GM23338 (cell line): Measurements from ENCODE around the gene GDPD5. TPM values are rescaled to one million over a fixed set of nuclear protein-coding genes. Genes with fewer than 3 reads are reported as not detected.

Experiments used
- ATAC-seq: fragments of 200-7000 bp; cut with Tn5 transposase; 3 replicates; pipeline ENCODE4 v1.9.1; 2020
- DNase-seq: peaks from one replicate; pipeline ENCODE4 v3.0.0-alpha.2; 2015; ENCODE audit warnings: low spot score
- H2AFZ ChIP-seq: fragments of 200-600 bp; sonication (generic); 2 replicates; pipeline ENCODE4 v1.8.0; 2016; ENCODE audit warnings: antibody characterized with exemption, mild to moderate bottlenecking, moderate library complexity
- H3F3A ChIP-seq: fragments of 200-600 bp; sonication (generic); replicated peaks from 2 replicates; pipeline ENCODE4 v1.8.0; 2017; ENCODE audit warnings: antibody characterized with exemption, mixed run types, low read depth
- H3K27ac ChIP-seq: fragments of 200-600 bp; sonication (generic); 2 replicates; pipeline ENCODE4 v1.6.1; 2016; ENCODE audit warnings: low read depth
- H3K27me3 ChIP-seq: fragments of 200-600 bp; sonication (generic); 2 replicates; pipeline ENCODE4 v1.8.0; 2016; ENCODE audit warnings: mild to moderate bottlenecking, mixed run types, moderate library complexity; ENCODE audit not compliant: insufficient read depth
- H3K36me3 ChIP-seq: fragments of 200-600 bp; sonication (generic); 2 replicates; pipeline ENCODE4 v1.8.0; 2016; ENCODE audit warnings: mild to moderate bottlenecking; ENCODE audit not compliant: insufficient read depth
- H3K4me1 ChIP-seq: fragments of 200-600 bp; sonication (generic); 2 replicates; pipeline ENCODE4 v1.8.0; 2016; ENCODE audit warnings: mild to moderate bottlenecking, moderate library complexity; ENCODE audit not compliant: insufficient read depth
- H3K4me2 ChIP-seq: fragments of 200-600 bp; sonication (generic); 2 replicates; pipeline ENCODE4 v1.7.1; 2017; ENCODE audit warnings: mixed run types
- H3K4me3 ChIP-seq: fragments of 200-600 bp; sonication (generic); 2 replicates; pipeline ENCODE4 v1.6.1; 2016; ENCODE audit warnings: mixed run types
- H3K79me2 ChIP-seq: fragments of 200-600 bp; sonication (generic); replicated peaks from 2 replicates; pipeline ENCODE4 v1.8.0; 2017; ENCODE audit warnings: mild to moderate bottlenecking; ENCODE audit not compliant: insufficient read depth
- H3K9me2 ChIP-seq: fragments of 200-600 bp; sonication (generic); 2 replicates; pipeline ENCODE4 v1.8.0; 2017; ENCODE audit not compliant: insufficient read depth
- H4K20me1 ChIP-seq: fragments of 200-600 bp; sonication (generic); replicated peaks from 2 replicates; pipeline ENCODE4 v1.8.0; 2017; ENCODE audit warnings: mild to moderate bottlenecking; ENCODE audit not compliant: insufficient read depth
- H3K27ac Mint-ChIP-seq: 2 replicates; pipeline ENCODE4 v1.8.0; 2020; ENCODE audit warnings: inconsistent platforms, mild to moderate bottlenecking, moderate library complexity, mixed read lengths
- H3K27me3 Mint-ChIP-seq: 3 replicates; pipeline ENCODE4 v1.8.0; 2022; ENCODE audit warnings: low read depth, mild to moderate bottlenecking, moderate library complexity, mixed read lengths, inconsistent platforms; ENCODE audit not compliant: insufficient read depth, poor library complexity
- H3K36me3 Mint-ChIP-seq: 3 replicates; pipeline ENCODE4 v1.8.0; 2021; ENCODE audit warnings: low read depth, mild to moderate bottlenecking, inconsistent platforms, moderate library complexity, mixed read lengths
- H3K4me1 Mint-ChIP-seq: 3 replicates; pipeline ENCODE4 v1.8.0; 2020; ENCODE audit warnings: mild to moderate bottlenecking, inconsistent platforms, mixed read lengths
- H3K4me3 Mint-ChIP-seq: 3 replicates; pipeline ENCODE4 v1.8.0; 2021; ENCODE audit warnings: moderate library complexity, mild to moderate bottlenecking, inconsistent platforms, mixed read lengths
- H3K9me3 Mint-ChIP-seq: 3 replicates; pipeline ENCODE4 v1.8.0; 2020; ENCODE audit warnings: moderate library complexity, mild to moderate bottlenecking, inconsistent platforms, mixed read lengths
- CREB1 ChIP-seq: fragments of 250-450 bp; sonication (Bioruptor Pico); IDR thresholded peaks from 2 replicates; pipeline ENCODE4 v1.5.0; 2020; ENCODE audit warnings: low read depth, mild to moderate bottlenecking, moderate library complexity
- ETS1 ChIP-seq: IDR thresholded peaks from 2 replicates; pipeline ENCODE4 v1.6.1; 2016; ENCODE audit warnings: antibody characterized with exemption
- EZH2phosphoT487 ChIP-seq: fragments of 200-600 bp; sonication (generic); IDR thresholded peaks from one replicate; pipeline ENCODE4 v1.8.1; 2018; ENCODE audit warnings: antibody characterized with exemption; ENCODE audit not compliant: unreplicated experiment
- POLR2AphosphoS5 ChIP-seq: IDR thresholded peaks from 2 replicates; pipeline ENCODE4 v1.6.1; 2016; ENCODE audit warnings: antibody characterized with exemption, low read depth
- REST ChIP-seq: IDR thresholded peaks from one replicate; pipeline ENCODE4 v1.6.1; 2018; ENCODE audit warnings: antibody characterized with exemption; ENCODE audit not compliant: unreplicated experiment
- ZNF114 ChIP-seq: fragments of 250-450 bp; sonication (Bioruptor Pico); IDR thresholded peaks from 2 replicates; pipeline ENCODE4 v1.5.0; 2020; ENCODE audit warnings: mild to moderate bottlenecking, moderate library complexity
- ZNF331 ChIP-seq: fragments of 250-450 bp; sonication (Bioruptor Pico); IDR thresholded peaks from 2 replicates; pipeline ENCODE4 v1.5.0; 2020; ENCODE audit warnings: low read depth, mild to moderate bottlenecking, moderate library complexity
- polyA plus RNA-seq: library from polyadenylated mRNA; unstranded; fragments of >200 nt; fragmentation: Nextera tagmentation; extraction: Ambion mirVana; gene quantifications from 2 replicates; pipeline ENCODE4 v1.2.1, GENCODE V29; 2016
- total RNA-seq: library from RNA; depleted of rRNA; stranded (reverse); fragments of >200 nt; shearing (Covaris generic); gene quantifications from 2 replicates; pipeline ENCODE4 v1.2.3, GENCODE V29; 2014
- TF ChIP-seq, protein P1 (sequence below): fragments of 250-450 bp; sonication (Bioruptor Pico); IDR thresholded peaks from 2 replicates; pipeline ENCODE4 v1.5.0; 2020; ENCODE audit warnings: mild to moderate bottlenecking, moderate library complexity
- TF ChIP-seq, protein P2 (sequence below), 2 experiments: fragments of 200-600 bp in 1 of 2; sonication (generic) in 1 of 2; conservative IDR thresholded peaks; 2 replicates each; pipeline versions ENCODE4 v1.5.1 to v1.6.1; 2016 to 2017; ENCODE audit warnings: antibody characterized with exemption in 2 of 2, low read depth in 2 of 2, mild to moderate bottlenecking in 2 of 2, moderate library complexity in 1 of 2

Gene GDPD5
- total and polyA plus RNA-seq, 2 experiments from 2014 or later, result 1.6 to 4.9 TPM

DNA sequence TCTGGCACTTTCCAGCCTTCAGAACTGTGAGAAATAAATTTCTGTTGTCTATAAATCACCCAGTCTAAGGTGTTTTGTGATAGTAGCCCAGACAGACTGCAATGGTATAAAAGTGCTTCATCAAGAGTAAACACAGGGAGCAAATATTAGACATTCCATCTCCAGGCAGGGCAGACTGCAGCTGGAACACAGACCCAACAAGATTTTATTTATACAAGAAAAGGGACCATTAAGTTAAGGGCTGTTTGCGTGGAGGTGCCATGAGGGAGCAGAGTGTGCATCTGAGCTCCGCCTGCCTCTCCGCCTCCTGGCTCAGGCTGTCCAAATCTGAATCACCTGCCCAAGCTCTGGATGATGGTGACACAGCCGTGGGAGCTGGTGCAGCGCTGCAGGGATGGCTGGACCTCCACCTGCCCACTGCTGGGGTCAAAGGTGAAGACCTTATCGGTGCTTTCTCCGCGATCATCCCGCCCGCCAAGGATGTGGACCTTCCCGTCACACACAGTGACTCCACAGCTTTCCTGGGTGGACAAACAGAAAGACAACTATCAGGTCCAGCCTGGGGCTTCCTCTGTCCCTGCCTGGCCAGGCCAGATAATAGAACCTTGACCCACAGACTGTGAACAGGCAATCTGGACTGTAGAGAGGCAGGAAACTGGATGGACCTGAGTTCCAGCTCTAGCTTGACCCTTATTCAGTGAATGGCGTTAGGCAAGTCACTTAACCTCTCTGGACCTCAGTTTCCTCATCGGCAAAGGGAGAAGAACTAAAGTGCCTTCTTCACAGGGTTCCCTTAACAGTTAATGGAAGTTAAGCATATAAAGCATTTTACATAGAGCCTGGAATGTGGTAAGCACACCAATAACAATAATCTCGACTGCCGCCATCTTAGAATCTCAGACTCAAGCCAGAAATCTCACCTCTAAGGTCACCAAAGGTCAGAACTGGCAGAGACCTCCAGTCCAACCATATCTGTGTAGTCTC lies 103.2 kb downstream of the GDPD5 start:
- Histone ChIP-seq H3K9me2 (no peaks in the 10 kb centered on the region), H3K4me3 (no peak overlapping the region), H3K4me2 (no peak overlapping the region), H4K20me1 (no peaks in the 10 kb centered on the region; the same call in 1 of the 2 replicates), H2AFZ (no peak overlapping the region), H3K27ac (no peak overlapping the region), H3K4me1 (peaks cover 9% of the 10 kb centered on the region; the same call in 1 of the 2 replicates), H3K27me3 (peaks cover 6% of the 10 kb centered on the region), H3F3A (no peaks in the 10 kb centered on the region), H3K79me2 (no peaks in the 10 kb centered on the region), H3K36me3 (no peaks in the 10 kb centered on the region)
- peaks cover 14% of the 10 kb centered on the region; the same call in 2 of the 3 replicates for H3K4me1 Mint-ChIP-seq
- no peak for ATAC-seq
- no peaks in the 10 kb centered on the region; the same call in 2 of the 3 replicates for H3K9me3 Mint-ChIP-seq
- peaks cover 8% of the 10 kb centered on the region; the same call in 1 of the 3 replicates for H3K36me3 Mint-ChIP-seq
- peaks cover 15% of the 10 kb centered on the region for H3K27me3 Mint-ChIP-seq
- DNase-seq, result no peak
- no peak for TF ChIP-seq ZNF331 (CRISPR knock-in tag)
- TF ChIP-seq, protein P1, sequence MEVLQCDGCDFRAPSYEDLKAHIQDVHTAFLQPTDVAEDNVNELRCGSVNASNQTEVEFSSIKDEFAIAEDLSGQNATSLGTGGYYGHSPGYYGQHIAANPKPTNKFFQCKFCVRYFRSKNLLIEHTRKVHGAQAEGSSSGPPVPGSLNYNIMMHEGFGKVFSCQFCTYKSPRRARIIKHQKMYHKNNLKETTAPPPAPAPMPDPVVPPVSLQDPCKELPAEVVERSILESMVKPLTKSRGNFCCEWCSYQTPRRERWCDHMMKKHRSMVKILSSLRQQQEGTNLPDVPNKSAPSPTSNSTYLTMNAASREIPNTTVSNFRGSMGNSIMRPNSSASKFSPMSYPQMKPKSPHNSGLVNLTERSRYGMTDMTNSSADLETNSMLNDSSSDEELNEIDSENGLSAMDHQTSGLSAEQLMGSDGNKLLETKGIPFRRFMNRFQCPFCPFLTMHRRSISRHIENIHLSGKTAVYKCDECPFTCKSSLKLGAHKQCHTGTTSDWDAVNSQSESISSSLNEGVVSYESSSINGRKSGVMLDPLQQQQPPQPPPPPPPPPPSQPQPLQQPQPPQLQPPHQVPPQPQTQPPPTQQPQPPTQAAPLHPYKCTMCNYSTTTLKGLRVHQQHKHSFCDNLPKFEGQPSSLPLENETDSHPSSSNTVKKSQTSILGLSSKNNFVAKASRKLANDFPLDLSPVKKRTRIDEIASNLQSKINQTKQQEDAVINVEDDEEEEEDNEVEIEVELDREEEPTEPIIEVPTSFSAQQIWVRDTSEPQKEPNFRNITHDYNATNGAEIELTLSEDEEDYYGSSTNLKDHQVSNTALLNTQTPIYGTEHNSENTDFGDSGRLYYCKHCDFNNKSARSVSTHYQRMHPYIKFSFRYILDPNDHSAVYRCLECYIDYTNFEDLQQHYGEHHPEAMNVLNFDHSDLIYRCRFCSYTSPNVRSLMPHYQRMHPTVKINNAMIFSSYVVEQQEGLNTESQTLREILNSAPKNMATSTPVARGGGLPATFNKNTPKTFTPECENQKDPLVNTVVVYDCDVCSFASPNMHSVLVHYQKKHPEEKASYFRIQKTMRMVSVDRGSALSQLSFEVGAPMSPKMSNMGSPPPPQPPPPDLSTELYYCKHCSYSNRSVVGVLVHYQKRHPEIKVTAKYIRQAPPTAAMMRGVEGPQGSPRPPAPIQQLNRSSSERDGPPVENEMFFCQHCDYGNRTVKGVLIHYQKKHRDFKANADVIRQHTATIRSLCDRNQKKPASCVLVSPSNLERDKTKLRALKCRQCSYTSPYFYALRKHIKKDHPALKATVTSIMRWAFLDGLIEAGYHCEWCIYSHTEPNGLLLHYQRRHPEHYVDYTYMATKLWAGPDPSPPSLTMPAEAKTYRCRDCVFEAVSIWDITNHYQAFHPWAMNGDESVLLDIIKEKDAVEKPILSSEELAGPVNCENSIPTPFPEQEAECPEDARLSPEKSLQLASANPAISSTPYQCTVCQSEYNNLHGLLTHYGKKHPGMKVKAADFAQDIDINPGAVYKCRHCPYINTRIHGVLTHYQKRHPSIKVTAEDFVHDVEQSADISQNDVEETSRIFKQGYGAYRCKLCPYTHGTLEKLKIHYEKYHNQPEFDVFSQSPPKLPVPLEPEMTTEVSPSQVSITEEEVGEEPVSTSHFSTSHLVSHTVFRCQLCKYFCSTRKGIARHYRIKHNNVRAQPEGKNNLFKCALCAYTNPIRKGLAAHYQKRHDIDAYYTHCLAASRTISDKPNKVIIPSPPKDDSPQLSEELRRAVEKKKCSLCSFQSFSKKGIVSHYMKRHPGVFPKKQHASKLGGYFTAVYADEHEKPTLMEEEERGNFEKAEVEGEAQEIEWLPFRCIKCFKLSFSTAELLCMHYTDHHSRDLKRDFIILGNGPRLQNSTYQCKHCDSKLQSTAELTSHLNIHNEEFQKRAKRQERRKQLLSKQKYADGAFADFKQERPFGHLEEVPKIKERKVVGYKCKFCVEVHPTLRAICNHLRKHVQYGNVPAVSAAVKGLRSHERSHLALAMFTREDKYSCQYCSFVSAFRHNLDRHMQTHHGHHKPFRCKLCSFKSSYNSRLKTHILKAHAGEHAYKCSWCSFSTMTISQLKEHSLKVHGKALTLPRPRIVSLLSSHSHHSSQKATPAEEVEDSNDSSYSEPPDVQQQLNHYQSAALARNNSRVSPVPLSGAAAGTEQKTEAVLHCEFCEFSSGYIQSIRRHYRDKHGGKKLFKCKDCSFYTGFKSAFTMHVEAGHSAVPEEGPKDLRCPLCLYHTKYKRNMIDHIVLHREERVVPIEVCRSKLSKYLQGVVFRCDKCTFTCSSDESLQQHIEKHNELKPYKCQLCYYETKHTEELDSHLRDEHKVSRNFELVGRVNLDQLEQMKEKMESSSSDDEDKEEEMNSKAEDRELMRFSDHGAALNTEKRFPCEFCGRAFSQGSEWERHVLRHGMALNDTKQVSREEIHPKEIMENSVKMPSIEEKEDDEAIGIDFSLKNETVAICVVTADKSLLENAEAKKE (CRISPR knock-in tag), result no peak
- TF ChIP-seq ETS1, result no peak
- TF ChIP-seq, protein P2, sequence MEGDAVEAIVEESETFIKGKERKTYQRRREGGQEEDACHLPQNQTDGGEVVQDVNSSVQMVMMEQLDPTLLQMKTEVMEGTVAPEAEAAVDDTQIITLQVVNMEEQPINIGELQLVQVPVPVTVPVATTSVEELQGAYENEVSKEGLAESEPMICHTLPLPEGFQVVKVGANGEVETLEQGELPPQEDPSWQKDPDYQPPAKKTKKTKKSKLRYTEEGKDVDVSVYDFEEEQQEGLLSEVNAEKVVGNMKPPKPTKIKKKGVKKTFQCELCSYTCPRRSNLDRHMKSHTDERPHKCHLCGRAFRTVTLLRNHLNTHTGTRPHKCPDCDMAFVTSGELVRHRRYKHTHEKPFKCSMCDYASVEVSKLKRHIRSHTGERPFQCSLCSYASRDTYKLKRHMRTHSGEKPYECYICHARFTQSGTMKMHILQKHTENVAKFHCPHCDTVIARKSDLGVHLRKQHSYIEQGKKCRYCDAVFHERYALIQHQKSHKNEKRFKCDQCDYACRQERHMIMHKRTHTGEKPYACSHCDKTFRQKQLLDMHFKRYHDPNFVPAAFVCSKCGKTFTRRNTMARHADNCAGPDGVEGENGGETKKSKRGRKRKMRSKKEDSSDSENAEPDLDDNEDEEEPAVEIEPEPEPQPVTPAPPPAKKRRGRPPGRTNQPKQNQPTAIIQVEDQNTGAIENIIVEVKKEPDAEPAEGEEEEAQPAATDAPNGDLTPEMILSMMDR (conservative IDR thresholded peaks at IDR 0.05; ENCODE audit: low read depth in 2 of 2), result no peak
- no peak for TF ChIP-seq EZH2phosphoT487
- no peak for TF ChIP-seq CREB1 (CRISPR knock-in tag)
- no peak for TF ChIP-seq REST
- no peak for TF ChIP-seq POLR2AphosphoS5
- no peak for TF ChIP-seq ZNF114 (CRISPR knock-in tag)
- no peak overlapping the region for H3K27ac Mint-ChIP-seq
- no peak overlapping the region for H3K4me3 Mint-ChIP-seq
